GM13977 (cell line): ENCODE results near the gene MARCHF3.
"Not testable (repeated sequence)": the region's sequence is repeated elsewhere in the genome, so short reads cannot be mapped to it uniquely, and the experiment has no call there.

ENCODE experiments used
- DNase-seq: peaks from one replicate; pipeline ENCODE4 v3.0.0; 2012; ENCODE audit warnings: low spot score
- in situ Hi-C: fragments of 300-500 bp; cut with MboI; formaldehyde crosslinking; loops from one replicate; pipeline ENCODE4 v1.12.0; 2022; ENCODE audit warnings: low sequenced_read_pairs, low pct_unique_long_range_greater_than_20kb, mixed read lengths, inconsistent platforms; ENCODE audit not compliant: unreplicated experiment
- TF ChIP-seq, protein P1 (sequence below): IDR thresholded peaks from 2 replicates; pipeline ENCODE4 v1.5.1; 2012; ENCODE audit warnings: mild to moderate bottlenecking, control low read depth; ENCODE audit not compliant: insufficient read depth; ENCODE audit errors: extremely low read depth, missing control alignments

The MARCHF3 gene

DNA sequence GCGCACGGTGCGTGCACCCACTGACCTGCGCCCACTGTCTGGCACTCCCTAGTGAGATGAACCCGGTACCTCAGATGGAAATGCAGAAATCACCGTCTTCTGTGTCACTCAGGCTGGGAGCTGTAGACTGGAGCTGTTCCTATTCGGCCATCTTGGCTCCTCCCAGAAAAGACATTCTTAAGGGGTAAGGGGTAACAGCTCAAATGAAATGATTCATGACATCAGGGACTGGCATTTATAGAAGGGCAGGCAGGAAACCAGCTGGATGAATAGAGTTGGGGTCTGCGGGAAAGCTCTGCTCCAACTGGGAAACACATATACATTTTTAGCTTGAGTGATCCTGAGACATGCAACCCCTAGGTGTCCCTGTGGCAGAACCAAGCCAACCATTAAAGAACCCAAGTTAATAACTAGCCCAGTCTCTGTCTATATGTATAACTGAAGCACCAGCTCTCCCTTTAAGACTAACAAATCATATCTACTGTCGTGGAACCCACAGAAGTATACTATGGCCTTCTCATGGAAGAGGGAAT lies 134.1 kb downstream of the MARCHF3 start:
- TF ChIP-seq, protein P1, sequence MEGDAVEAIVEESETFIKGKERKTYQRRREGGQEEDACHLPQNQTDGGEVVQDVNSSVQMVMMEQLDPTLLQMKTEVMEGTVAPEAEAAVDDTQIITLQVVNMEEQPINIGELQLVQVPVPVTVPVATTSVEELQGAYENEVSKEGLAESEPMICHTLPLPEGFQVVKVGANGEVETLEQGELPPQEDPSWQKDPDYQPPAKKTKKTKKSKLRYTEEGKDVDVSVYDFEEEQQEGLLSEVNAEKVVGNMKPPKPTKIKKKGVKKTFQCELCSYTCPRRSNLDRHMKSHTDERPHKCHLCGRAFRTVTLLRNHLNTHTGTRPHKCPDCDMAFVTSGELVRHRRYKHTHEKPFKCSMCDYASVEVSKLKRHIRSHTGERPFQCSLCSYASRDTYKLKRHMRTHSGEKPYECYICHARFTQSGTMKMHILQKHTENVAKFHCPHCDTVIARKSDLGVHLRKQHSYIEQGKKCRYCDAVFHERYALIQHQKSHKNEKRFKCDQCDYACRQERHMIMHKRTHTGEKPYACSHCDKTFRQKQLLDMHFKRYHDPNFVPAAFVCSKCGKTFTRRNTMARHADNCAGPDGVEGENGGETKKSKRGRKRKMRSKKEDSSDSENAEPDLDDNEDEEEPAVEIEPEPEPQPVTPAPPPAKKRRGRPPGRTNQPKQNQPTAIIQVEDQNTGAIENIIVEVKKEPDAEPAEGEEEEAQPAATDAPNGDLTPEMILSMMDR, result no peak
- in situ Hi-C loops, result no loop called here
- DNase-seq, result no peak

DNA sequence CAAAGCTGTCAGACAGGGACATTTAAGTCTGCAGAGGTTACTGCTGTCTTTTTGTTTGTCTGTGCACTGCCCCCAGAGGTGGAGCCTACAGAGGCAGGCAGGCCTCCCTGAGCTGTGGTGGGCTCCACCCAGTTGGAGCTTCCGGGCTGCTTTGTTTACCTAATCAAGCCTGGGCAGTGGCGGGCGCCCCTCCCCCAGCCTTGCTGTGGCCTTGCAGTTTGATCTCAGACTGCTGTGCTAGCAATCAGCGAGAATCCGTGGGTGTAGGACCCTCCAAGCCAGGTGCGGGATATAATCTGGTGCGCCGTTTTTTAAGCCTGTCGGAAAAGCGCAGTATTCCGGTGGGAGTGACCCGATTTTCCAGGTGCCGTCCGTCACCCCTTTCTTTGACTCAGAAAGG lies 134.6 kb downstream of the MARCHF3 start:
- in situ Hi-C loops, DNase-seq: not testable (repeated sequence)

DNA sequence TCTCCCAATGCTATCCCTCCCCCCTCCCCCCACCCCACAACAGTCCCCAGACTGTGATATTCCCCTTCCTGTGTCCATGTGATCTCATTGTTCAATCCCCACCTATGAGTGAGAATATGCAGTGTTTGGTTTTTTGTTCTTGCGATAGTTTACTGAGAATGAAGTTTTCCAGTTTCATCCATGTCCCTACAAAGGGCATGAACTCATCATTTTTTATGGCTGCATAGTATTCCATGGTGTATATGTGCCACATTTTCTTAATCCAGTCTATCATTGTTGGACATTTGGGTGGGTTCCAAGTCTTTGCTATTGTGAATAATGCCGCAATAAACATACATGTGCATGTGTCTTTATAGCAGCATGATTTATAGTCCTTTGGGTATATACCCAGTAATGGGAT lies 139.9 kb downstream of the MARCHF3 start:
- DNase-seq, in situ Hi-C loops: not testable (repeated sequence)

DNA sequence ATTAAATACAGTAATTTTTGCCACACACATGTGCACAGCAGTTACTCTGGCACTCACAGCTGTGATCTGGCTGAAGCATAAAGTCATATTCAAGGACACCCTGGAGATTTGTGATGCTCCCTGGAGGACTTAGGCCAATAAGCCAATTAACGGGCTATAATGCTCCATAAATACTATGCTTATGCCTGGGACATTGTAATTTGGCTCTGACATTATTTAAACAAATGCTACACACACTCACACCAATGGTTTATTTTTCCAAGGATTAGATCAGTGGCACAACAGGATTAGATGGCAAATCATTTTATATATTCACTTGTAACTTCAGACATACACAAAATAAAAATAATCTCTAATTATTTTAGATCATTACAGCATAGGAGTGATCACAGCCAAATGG lies 142.2 kb downstream of the MARCHF3 start:
- in situ Hi-C loops, result no loop called here
- no peak for DNase-seq
- TF ChIP-seq, protein P1, result no peak

DNA sequence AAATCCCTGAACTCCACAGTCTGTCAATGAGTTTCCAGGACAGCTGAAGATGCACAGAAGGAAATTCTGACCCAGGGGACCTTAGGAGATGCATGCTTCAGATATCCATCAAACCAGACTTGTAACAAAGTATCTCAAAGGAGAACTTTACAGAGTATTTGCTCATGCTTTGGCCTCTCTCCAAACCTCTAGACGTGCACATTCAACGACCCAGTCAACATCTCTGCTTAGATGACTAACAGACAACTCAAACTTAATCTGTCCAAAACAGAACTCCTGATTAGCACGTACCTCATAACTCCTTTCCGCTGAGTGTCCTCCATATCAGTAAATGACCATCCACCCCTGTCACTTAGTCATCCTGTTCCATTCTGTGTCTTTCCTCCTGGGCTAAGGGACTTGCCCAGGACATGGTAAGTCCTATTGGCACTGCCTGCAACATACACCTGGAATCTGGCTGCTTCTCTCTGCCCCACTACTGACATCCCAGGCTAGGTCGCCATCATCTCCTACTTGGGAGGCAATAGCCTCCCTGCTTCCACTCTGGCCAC lies 146.0 kb downstream of the MARCHF3 start:
- in situ Hi-C loops, result no loop called here
- TF ChIP-seq, protein P1, result no peak
- DNase-seq, result no peak

DNA sequence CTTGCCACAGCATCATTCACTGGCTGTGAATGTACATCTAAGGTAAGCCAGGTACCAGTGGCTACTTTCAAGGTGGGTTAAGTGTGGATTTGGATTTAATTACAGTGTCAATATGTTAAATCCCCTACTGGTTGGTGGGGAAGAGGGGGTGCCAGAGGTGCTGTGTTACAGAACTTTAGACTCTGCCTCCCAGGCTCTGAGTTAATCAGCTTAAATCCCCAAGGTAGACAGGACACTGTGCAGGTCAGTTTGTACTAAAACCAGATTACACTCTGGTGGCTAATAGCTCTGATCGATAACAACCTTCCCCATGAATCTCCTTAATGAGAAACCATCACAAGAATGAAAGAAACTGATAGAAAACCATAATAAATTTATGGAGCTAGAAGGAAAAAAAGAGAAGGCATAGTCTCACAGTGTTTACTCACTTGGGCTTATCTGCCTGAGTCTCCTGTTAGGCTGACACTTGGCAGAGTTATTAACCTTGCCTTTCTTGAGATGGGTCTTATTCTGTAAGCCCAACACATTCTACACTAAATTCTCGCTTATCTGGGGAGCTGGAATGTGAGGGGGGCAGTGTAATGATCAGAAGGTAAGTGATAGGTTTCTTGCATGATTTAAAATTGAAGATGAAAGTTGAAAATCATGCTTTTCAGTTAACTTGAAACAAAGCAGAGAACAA lies 146.7 kb downstream of the MARCHF3 start:
- TF ChIP-seq, protein P1, result no peak
- DNase-seq, result no peak
- in situ Hi-C loops, result no loop called here

DNA sequence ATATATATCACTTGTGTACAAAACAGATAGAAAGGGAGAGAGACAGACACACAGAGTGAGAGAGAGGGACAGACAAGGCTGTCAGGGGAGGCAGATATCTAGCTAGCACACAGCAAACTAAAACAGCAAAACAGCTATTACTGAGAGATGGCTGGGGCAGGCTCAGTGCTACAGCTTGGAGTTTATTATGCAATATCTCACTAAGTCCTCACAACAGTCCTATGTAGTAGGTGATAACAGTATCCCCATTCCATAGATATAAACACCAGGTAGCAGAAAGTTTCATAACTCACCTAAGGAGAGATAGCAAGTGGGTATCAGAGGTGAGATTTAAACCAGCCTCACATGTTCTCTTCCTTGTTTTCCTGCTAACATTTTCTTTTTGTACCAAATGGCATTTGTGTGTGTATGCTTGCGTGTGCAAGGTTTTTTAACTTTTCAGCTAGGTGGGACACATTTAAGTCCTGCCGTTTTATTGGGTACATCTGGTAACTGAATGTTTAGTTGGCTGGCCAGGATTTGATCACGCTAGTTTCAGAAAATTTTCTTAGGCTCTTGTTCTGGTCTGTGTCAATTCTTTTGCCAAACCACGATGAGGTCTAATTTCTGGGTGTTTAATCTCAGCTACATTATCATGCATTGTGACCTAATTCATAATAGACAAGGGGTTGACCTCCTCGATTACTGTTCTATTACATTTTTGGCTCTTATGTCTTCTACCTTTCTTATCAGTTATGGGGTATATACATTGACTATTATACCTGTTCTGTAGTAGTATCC lies 148.3 kb downstream of the MARCHF3 start:
- in situ Hi-C loops, result no loop called here
- TF ChIP-seq, protein P1, result no peak
- no peak for DNase-seq
